A549 (cell line): ENCODE measurements around the gene KAT8. TPM values are rescaled to one million over a fixed set of nuclear protein-coding genes. Genes with fewer than 3 reads are reported as not detected.

Experiments used
- ATAC-seq, 2 experiments: fragments of 200-7000 bp in 1 of 2; fragments of >200 bp in 1 of 2; cut with Nextera tagmentation in 1 of 2; cut with Tn5 transposase in 1 of 2; 3 replicates each; pipeline versions ENCODE4 v1.8.0 to v1.9.1; 2018 to 2020; ENCODE audit warnings: mild to moderate bottlenecking in 1 of 2, moderate library complexity in 1 of 2
- CTCF ChIA-PET: fragments of 300-600 bp; sonication (Branson Sonifier 250); formaldehyde crosslinking; extraction: SDS; loops from one replicate; lab custom pipeline; 2021; ENCODE audit warnings: antibody characterized with exemption, inconsistent platforms; lab: Yijun Ruan, JAX
- POLR2A ChIA-PET: fragments of 350-600 bp; formaldehyde crosslinking; extraction: SDS; loops from one replicate; lab custom pipeline; 2021; ENCODE audit warnings: antibody characterized with exemption, inconsistent platforms; lab: Yijun Ruan, JAX
- DNase-seq, 2 experiments: peaks; one replicate each; pipeline versions ENCODE4 v3.0.0 to v3.0.0-alpha.2; 2011 to 2016; ENCODE audit warnings: low read depth in 1 of 2, low spot score in 1 of 2
- FAIRE-seq: peaks from 2 replicates; lab custom pipeline; 2011; peaks lifted over from hg19 to GRCh38; lab: Jason Lieb, UNC
- H3K27ac ChIP-seq, 2 experiments: fragments of >200 bp; sonication (Bioruptor Twin); formaldehyde crosslinking; 3 replicates each; pipeline ENCODE4 v1.5.1; 2016 to 2017
- H3K4me1 ChIP-seq: fragments of >200 bp; sonication (Bioruptor Twin); formaldehyde crosslinking; 3 replicates; pipeline ENCODE4 v1.6.1; 2016
- H3K4me2 ChIP-seq: fragments of >200 bp; sonication (Bioruptor Twin); formaldehyde crosslinking; 3 replicates; pipeline ENCODE4 v1.6.1; 2016
- H3K4me3 ChIP-seq: fragments of >200 bp; sonication (Bioruptor Twin); formaldehyde crosslinking; 3 replicates; pipeline ENCODE4 v1.5.1; 2016
- H3K9me3 ChIP-seq: fragments of >200 bp; sonication (Bioruptor Twin); formaldehyde crosslinking; 3 replicates; pipeline ENCODE4 v1.6.1; 2016
- BHLHE40 ChIP-seq: IDR thresholded peaks from 2 replicates; pipeline ENCODE4 v1.6.1; 2012; ENCODE audit warnings: low read depth, low read length, inconsistent platforms
- CBX2 ChIP-seq: fragments of 200-600 bp; sonication (generic); IDR thresholded peaks from 2 replicates; pipeline ENCODE4 v1.6.1; 2016; ENCODE audit warnings: low read depth, mild to moderate bottlenecking, borderline replicate concordance
- CBX8 ChIP-seq: fragments of 200-600 bp; sonication (generic); IDR thresholded peaks from 2 replicates; pipeline ENCODE4 v1.6.1; 2016
- CEBPB ChIP-seq, 2 experiments: fragments of >200 bp in 1 of 2; sonication (Bioruptor Twin) in 1 of 2; formaldehyde crosslinking in 1 of 2; IDR thresholded peaks; 2 replicates each; pipeline ENCODE4 v1.6.1; 2012 to 2016
- EHF ChIP-seq: fragments of 250-450 bp; sonication (Bioruptor Pico); IDR thresholded peaks from 2 replicates; pipeline ENCODE4 v1.5.0; 2020; ENCODE audit warnings: mild to moderate bottlenecking
- EP300 ChIP-seq, 2 experiments: fragments of >200 bp; sonication (Bioruptor Twin); formaldehyde crosslinking; IDR thresholded peaks; 2 replicates in 1 of 2; 3 replicates in 1 of 2; pipeline ENCODE4 v1.6.1; 2016 to 2017
- FOSB ChIP-seq: fragments of 250-450 bp; sonication (Bioruptor Pico); IDR thresholded peaks from 2 replicates; pipeline ENCODE4 v1.5.0; 2020; ENCODE audit warnings: mild to moderate bottlenecking, moderate library complexity
- FOSL2 ChIP-seq, 2 experiments: fragments of 450-650 bp in 1 of 2; fragments of >200 bp in 1 of 2; sonication (Bioruptor Twin) in 1 of 2; formaldehyde crosslinking; IDR thresholded peaks; 2 replicates each; pipeline versions ENCODE4 v1.5.0 to v1.6.1; 2016 to 2020; ENCODE audit warnings: mild to moderate bottlenecking in 1 of 2, moderate library complexity in 1 of 2
- GATA3 ChIP-seq: IDR thresholded peaks from 2 replicates; pipeline ENCODE4 v1.6.1; 2012; ENCODE audit warnings: borderline replicate concordance
- HDAC2 ChIP-seq: fragments of 200-600 bp; sonication (generic); IDR thresholded peaks from 2 replicates; pipeline ENCODE4 v1.6.1; 2016
- HEYL ChIP-seq: fragments of 250-450 bp; sonication (Bioruptor Pico); IDR thresholded peaks from 2 replicates; pipeline ENCODE4 v1.8.0; 2021; ENCODE audit warnings: mild to moderate bottlenecking, moderate library complexity
- HOXA7 ChIP-seq: fragments of 250-450 bp; sonication (Bioruptor Pico); IDR thresholded peaks from 2 replicates; pipeline ENCODE4 v1.5.0; 2020; ENCODE audit warnings: mild to moderate bottlenecking, moderate library complexity
- HOXB5 ChIP-seq: fragments of 250-450 bp; sonication (Bioruptor Pico); IDR thresholded peaks from 2 replicates; pipeline ENCODE4 v1.5.0; 2020; ENCODE audit warnings: mild to moderate bottlenecking, moderate library complexity
- JUN ChIP-seq, 2 experiments: fragments of >200 bp; sonication (Bioruptor Twin); formaldehyde crosslinking; IDR thresholded peaks; 2 replicates in 1 of 2; 3 replicates in 1 of 2; pipeline ENCODE4 v1.6.1; 2016 to 2017
- JUNB ChIP-seq: fragments of >200 bp; sonication (Bioruptor Twin); formaldehyde crosslinking; IDR thresholded peaks from 2 replicates; pipeline ENCODE4 v1.6.1; 2016
- KDM1A ChIP-seq: fragments of 200-600 bp; sonication (generic); IDR thresholded peaks from 2 replicates; pipeline ENCODE4 v1.6.1; 2016; ENCODE audit warnings: low read depth, mild to moderate bottlenecking
- KDM5A ChIP-seq: fragments of 200-600 bp; sonication (generic); IDR thresholded peaks from 2 replicates; pipeline ENCODE4 v1.6.1; 2016; ENCODE audit warnings: antibody characterized with exemption, mild to moderate bottlenecking
- MAZ ChIP-seq: fragments of 150-350 bp; IDR thresholded peaks from 2 replicates; pipeline ENCODE4 v1.6.1; 2014; ENCODE audit warnings: antibody characterized with exemption, low read depth, low read length, borderline replicate concordance
- NFE2L2 ChIP-seq: fragments of 150-350 bp; conservative IDR thresholded peaks from 2 replicates; pipeline ENCODE4 v1.6.1; 2014; ENCODE audit warnings: low read length
- NPAS2 ChIP-seq: fragments of 250-450 bp; sonication (Bioruptor Pico); IDR thresholded peaks from 2 replicates; pipeline ENCODE4 v1.8.0; 2022; ENCODE audit warnings: mild to moderate bottlenecking, moderate library complexity, borderline replicate concordance
- NR3C1 ChIP-seq: fragments of >200 bp; sonication (Bioruptor Twin); formaldehyde crosslinking; IDR thresholded peaks from 3 replicates; pipeline ENCODE4 v1.6.1; 2017
- PHF8 ChIP-seq: fragments of 200-600 bp; sonication (generic); IDR thresholded peaks from 2 replicates; pipeline ENCODE4 v1.6.1; 2016; ENCODE audit warnings: low read depth, mild to moderate bottlenecking, antibody characterized with exemption, moderate library complexity, borderline replicate concordance
- POLR2A ChIP-seq: IDR thresholded peaks from 2 replicates; pipeline ENCODE4 v1.6.1; 2012; ENCODE audit warnings: mild to moderate bottlenecking, low read length
- POLR2AphosphoS2 ChIP-seq: conservative IDR thresholded peaks from 2 replicates; pipeline ENCODE4 v1.6.1; 2012; ENCODE audit warnings: low read length, improper control_type of control experiment, inconsistent platforms
- RARB ChIP-seq: fragments of 250-450 bp; sonication (Bioruptor Pico); IDR thresholded peaks from 2 replicates; pipeline ENCODE4 v1.8.0; 2021; ENCODE audit warnings: mild to moderate bottlenecking, moderate library complexity
- RFX5 ChIP-seq: fragments of 450-650 bp; IDR thresholded peaks from 2 replicates; pipeline ENCODE4 v1.7.1; 2014; ENCODE audit warnings: antibody characterized with exemption, mild to moderate bottlenecking, moderate library complexity
- SMC3 ChIP-seq: fragments of >200 bp; sonication (Bioruptor Twin); formaldehyde crosslinking; IDR thresholded peaks from 3 replicates; pipeline ENCODE4 v1.6.1; 2018; ENCODE audit warnings: inconsistent platforms
- SREBF2 ChIP-seq: fragments of 450-650 bp; IDR thresholded peaks from 2 replicates; pipeline ENCODE4 v1.6.1; 2014; ENCODE audit warnings: mild to moderate bottlenecking, moderate library complexity
- ZC3H11A ChIP-seq: fragments of 450-650 bp; IDR thresholded peaks from 2 replicates; pipeline ENCODE4 v1.6.1; 2014; ENCODE audit warnings: antibody characterized with exemption, mild to moderate bottlenecking
- ZFP36 ChIP-seq: fragments of 450-650 bp; IDR thresholded peaks from 2 replicates; pipeline ENCODE4 v1.6.1; 2014; ENCODE audit warnings: borderline replicate concordance; ENCODE audit not compliant: partially characterized antibody
- WGBS: methylation state at CpG from one replicate; pipeline ENCODE4 v1.1.6; 2017; ENCODE audit errors: missing lambda C conversion rate; 5-methylcytosine and 5-hydroxymethylcytosine counted together
- polyA plus RNA-seq, 4 experiments: library from polyadenylated mRNA; depleted of rRNA in 3 of 4; stranded (reverse); fragments of >200 nt; fragmentation: RNase III in 1 of 4; extraction: RNeasy Plus Mini Kit Qiagen cat#74134 plus additional on column Dnase treatment in 1 of 4; gene quantifications; 2 replicates in 3 of 4; 3 replicates in 1 of 4; pipeline ENCODE4 v1.2.3, GENCODE V29; 2011 to 2017
- TF ChIP-seq, protein P1 (sequence below): fragments of 250-450 bp; sonication (Bioruptor Pico); IDR thresholded peaks from 2 replicates; pipeline ENCODE4 v1.5.0; 2021; ENCODE audit warnings: mild to moderate bottlenecking, moderate library complexity, borderline replicate concordance
- TF ChIP-seq, protein P2 (sequence below): IDR thresholded peaks from 2 replicates; pipeline ENCODE4 v1.6.1; 2012; ENCODE audit warnings: low read depth, borderline replicate concordance
- TF ChIP-seq, protein P3 (sequence below): IDR thresholded peaks from 2 replicates; pipeline ENCODE4 v1.6.1; 2012
- TF ChIP-seq, protein P4 (sequence below): fragments of >200 bp; sonication (Bioruptor Twin); formaldehyde crosslinking; IDR thresholded peaks from 3 replicates; pipeline ENCODE4 v1.5.1; 2016
- TF ChIP-seq, protein P5 (sequence below): fragments of 150-350 bp; IDR thresholded peaks from 2 replicates; pipeline ENCODE4 v1.6.1; 2014; ENCODE audit warnings: low read depth, mild to moderate bottlenecking, low read length
- TF ChIP-seq, protein P6 (sequence below): fragments of 450-650 bp; IDR thresholded peaks from 2 replicates; pipeline ENCODE4 v1.6.1; 2014; ENCODE audit warnings: antibody characterized with exemption
- TF ChIP-seq, protein P7 (sequence below): IDR thresholded peaks from 2 replicates; pipeline ENCODE4 v1.6.1; 2012

Gene KAT8
- polyA plus RNA-seq, 2 of the 4 experiments (the other 2 are of a cell fraction), result 34.4 to 42.2 TPM

DNA sequence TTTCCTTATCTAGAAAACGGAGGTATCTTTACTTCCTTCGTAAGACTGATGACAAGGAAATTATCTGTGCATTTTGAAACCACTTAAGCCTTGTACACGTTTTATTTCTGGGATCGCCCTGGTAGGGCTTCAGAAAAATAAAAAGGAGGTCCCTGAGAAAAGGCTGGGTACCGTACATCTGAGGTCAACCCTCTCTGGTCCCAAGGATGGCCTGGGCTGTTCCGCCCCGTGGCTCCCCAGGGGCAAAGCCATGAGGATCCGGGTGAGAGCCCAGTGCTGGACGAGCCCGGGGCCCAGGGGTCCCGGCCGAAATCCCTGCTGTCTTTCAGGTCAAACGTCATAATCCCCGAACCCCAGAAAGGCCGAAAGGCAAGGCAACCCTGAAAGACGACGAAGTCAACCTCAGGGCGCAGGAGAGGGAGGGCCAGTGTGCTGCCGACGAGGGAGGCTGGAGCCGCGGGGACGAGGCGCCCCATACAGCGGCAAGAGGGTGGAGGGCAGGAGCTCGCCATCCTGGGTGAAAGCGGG is 61.8 kb downstream of the KAT8 start:
- Histone ChIP-seq H3K9me3 (no peaks in the 10 kb centered on the region), H3K4me2 (peak overlapping the region; percentile 82), H3K4me1 (peaks cover 29% of the 10 kb centered on the region), H3K4me3 (peak overlapping the region; percentile 68), H3K27ac (peak overlapping the region; percentile 92 to 97)
- DNase-seq, result no peak
- CTCF ChIA-PET, result interaction anchor here (1.1 kb wide), 1 partner anchor 50 kb away, joined by 3 read pairs; no protein-coding TSS in a partner anchor
- 16% methylated on average over 14 of the region's 27 CpGs for WGBS
- FAIRE-seq, result no peak
- peak; percentile 10 to 33 for ATAC-seq
- POLR2A ChIA-PET, result interaction anchor here (0.5 to 2.1 kb wide), 35 partner anchors 8 to 281 kb away, joined by 3 to 37 read pairs (median 6); partner anchors contain the start of genes ARMC5, ITGAD, KAT8 and PYCARD
- no peak for TF ChIP-seq NR3C1
- TF ChIP-seq CBX2, result no peak
- peak; percentile 80; the same call in 1 of the 2 replicates for TF ChIP-seq PHF8
- no peak for TF ChIP-seq POLR2AphosphoS2
- TF ChIP-seq, protein P1, sequence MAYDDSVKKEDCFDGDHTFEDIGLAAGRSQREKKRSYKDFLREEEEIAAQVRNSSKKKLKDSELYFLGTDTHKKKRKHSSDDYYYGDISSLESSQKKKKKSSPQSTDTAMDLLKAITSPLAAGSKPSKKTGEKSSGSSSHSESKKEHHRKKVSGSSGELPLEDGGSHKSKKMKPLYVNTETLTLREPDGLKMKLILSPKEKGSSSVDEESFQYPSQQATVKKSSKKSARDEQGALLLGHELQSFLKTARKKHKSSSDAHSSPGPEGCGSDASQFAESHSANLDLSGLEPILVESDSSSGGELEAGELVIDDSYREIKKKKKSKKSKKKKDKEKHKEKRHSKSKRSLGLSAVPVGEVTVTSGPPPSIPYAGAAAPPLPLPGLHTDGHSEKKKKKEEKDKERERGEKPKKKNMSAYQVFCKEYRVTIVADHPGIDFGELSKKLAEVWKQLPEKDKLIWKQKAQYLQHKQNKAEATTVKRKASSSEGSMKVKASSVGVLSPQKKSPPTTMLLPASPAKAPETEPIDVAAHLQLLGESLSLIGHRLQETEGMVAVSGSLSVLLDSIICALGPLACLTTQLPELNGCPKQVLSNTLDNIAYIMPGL (CRISPR knock-in tag), result no peak
- 0 out of 2 replicates have a peak, but pooled peaks have one; percentile 10 for TF ChIP-seq MAZ
- TF ChIP-seq ZC3H11A, result no peak
- TF ChIP-seq, protein P2, sequence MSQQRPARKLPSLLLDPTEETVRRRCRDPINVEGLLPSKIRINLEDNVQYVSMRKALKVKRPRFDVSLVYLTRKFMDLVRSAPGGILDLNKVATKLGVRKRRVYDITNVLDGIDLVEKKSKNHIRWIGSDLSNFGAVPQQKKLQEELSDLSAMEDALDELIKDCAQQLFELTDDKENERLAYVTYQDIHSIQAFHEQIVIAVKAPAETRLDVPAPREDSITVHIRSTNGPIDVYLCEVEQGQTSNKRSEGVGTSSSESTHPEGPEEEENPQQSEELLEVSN, result no peak
- TF ChIP-seq NFE2L2, result no peak
- TF ChIP-seq EP300 (IDR thresholded peaks at IDR 0.05), result no peak
- TF ChIP-seq HOXA7 (CRISPR knock-in tag), result no peak
- TF ChIP-seq HEYL (CRISPR knock-in tag), result no peak
- no peak for TF ChIP-seq CBX8
- TF ChIP-seq FOSB (CRISPR knock-in tag), result no peak
- no peak for TF ChIP-seq RARB (CRISPR knock-in tag)
- TF ChIP-seq SMC3, result no peak
- TF ChIP-seq, protein P3, sequence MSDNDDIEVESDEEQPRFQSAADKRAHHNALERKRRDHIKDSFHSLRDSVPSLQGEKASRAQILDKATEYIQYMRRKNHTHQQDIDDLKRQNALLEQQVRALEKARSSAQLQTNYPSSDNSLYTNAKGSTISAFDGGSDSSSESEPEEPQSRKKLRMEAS, result no peak
- TF ChIP-seq KDM1A, result peak; percentile 86; the same call in 1 of the 2 replicates
- TF ChIP-seq SREBF2, result no peak
- 0 out of 2 replicates have a peak, but pooled peaks have one; percentile 53 for TF ChIP-seq HDAC2
- TF ChIP-seq CEBPB (IDR thresholded peaks at IDR 0.05), result no peak
- TF ChIP-seq, protein P4, sequence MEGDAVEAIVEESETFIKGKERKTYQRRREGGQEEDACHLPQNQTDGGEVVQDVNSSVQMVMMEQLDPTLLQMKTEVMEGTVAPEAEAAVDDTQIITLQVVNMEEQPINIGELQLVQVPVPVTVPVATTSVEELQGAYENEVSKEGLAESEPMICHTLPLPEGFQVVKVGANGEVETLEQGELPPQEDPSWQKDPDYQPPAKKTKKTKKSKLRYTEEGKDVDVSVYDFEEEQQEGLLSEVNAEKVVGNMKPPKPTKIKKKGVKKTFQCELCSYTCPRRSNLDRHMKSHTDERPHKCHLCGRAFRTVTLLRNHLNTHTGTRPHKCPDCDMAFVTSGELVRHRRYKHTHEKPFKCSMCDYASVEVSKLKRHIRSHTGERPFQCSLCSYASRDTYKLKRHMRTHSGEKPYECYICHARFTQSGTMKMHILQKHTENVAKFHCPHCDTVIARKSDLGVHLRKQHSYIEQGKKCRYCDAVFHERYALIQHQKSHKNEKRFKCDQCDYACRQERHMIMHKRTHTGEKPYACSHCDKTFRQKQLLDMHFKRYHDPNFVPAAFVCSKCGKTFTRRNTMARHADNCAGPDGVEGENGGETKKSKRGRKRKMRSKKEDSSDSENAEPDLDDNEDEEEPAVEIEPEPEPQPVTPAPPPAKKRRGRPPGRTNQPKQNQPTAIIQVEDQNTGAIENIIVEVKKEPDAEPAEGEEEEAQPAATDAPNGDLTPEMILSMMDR, result no peak
- no peak for TF ChIP-seq EHF (CRISPR knock-in tag)
- TF ChIP-seq NPAS2 (CRISPR knock-in tag), result no peak
- TF ChIP-seq, protein P5, sequence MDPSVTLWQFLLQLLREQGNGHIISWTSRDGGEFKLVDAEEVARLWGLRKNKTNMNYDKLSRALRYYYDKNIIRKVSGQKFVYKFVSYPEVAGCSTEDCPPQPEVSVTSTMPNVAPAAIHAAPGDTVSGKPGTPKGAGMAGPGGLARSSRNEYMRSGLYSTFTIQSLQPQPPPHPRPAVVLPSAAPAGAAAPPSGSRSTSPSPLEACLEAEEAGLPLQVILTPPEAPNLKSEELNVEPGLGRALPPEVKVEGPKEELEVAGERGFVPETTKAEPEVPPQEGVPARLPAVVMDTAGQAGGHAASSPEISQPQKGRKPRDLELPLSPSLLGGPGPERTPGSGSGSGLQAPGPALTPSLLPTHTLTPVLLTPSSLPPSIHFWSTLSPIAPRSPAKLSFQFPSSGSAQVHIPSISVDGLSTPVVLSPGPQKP, result no peak
- TF ChIP-seq, protein P6, sequence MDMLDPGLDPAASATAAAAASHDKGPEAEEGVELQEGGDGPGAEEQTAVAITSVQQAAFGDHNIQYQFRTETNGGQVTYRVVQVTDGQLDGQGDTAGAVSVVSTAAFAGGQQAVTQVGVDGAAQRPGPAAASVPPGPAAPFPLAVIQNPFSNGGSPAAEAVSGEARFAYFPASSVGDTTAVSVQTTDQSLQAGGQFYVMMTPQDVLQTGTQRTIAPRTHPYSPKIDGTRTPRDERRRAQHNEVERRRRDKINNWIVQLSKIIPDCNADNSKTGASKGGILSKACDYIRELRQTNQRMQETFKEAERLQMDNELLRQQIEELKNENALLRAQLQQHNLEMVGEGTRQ, result no peak
- TF ChIP-seq HOXB5 (CRISPR knock-in tag), result no peak
- no peak for TF ChIP-seq FOSL2 (IDR thresholded peaks at IDR 0.05)
- no peak for TF ChIP-seq FOSL2 (CRISPR knock-in tag; IDR thresholded peaks at IDR 0.05)
- TF ChIP-seq KDM5A, result no peak
- no peak for TF ChIP-seq BHLHE40
- TF ChIP-seq GATA3, result no peak
- no peak for TF ChIP-seq JUNB
- no peak for TF ChIP-seq JUN (IDR thresholded peaks at IDR 0.05)
- peak; percentile 10 for TF ChIP-seq ZFP36
- TF ChIP-seq, protein P7, sequence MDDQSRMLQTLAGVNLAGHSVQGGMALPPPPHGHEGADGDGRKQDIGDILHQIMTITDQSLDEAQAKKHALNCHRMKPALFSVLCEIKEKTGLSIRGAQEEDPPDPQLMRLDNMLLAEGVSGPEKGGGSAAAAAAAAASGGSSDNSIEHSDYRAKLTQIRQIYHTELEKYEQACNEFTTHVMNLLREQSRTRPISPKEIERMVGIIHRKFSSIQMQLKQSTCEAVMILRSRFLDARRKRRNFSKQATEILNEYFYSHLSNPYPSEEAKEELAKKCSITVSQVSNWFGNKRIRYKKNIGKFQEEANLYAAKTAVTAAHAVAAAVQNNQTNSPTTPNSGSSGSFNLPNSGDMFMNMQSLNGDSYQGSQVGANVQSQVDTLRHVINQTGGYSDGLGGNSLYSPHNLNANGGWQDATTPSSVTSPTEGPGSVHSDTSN, result no peak
- no peak for TF ChIP-seq RFX5
- peak; percentile 58 for TF ChIP-seq POLR2A
